Fibroblast of lung (primary cell): Measurements from ENCODE around the gene TMEM8B. TPM values are rescaled to one million over a fixed set of nuclear protein-coding genes. Genes with fewer than 3 reads are reported as not detected.
A peak's percentile ranks its signal among the peaks of the same experiment; 100 is the strongest.

Experiments used
- DNase-seq, 2 donors: peaks; one replicate each; pipeline versions ENCODE4 v3.0.0 to v3.0.0-alpha.2; 2010; ENCODE audit warnings: low read depth in 2 of 2
- H2AFZ ChIP-seq: 2 replicates; pipeline ENCODE4 v1.5.1; 2012; ENCODE audit warnings: low read length, control low read depth, inconsistent platforms
- H3K27ac ChIP-seq: 2 replicates; pipeline ENCODE4 v1.5.1; 2011; ENCODE audit warnings: low read length, control low read depth; ENCODE audit not compliant: insufficient read depth
- H3K27me3 ChIP-seq: 2 replicates; pipeline ENCODE4 v1.5.1; 2011; ENCODE audit warnings: mild to moderate bottlenecking, low read length; ENCODE audit not compliant: control insufficient read depth, insufficient read depth
- H3K36me3 ChIP-seq: 2 replicates; pipeline ENCODE4 v1.5.1; 2011; ENCODE audit warnings: low read length; ENCODE audit not compliant: control insufficient read depth, insufficient read depth
- H3K4me1 ChIP-seq: 2 replicates; pipeline ENCODE4 v1.5.1; 2011; ENCODE audit warnings: low read length; ENCODE audit not compliant: control insufficient read depth, insufficient read depth; ENCODE audit errors: extremely low read depth
- H3K4me2 ChIP-seq: 2 replicates; pipeline ENCODE4 v1.5.1; 2011; ENCODE audit warnings: low read length, control low read depth; ENCODE audit not compliant: insufficient read depth; ENCODE audit errors: extremely low read depth
- H3K4me3 ChIP-seq, 4 experiments: fragments of 200-600 bp in 1 of 4; sonication (generic) in 1 of 4; replicated peaks in 1 of 4; 2 replicates each; pipeline ENCODE4 v1.5.1; 2011 to 2016; ENCODE audit warnings: low read length in 4 of 4, low read depth in 3 of 4, mild to moderate bottlenecking in 3 of 4, control low read depth in 2 of 4, inconsistent platforms in 1 of 4, mixed read lengths in 1 of 4; ENCODE audit not compliant: insufficient read depth in 1 of 4; ENCODE audit errors: control extremely low read depth in 1 of 4
- H3K79me2 ChIP-seq: 2 replicates; pipeline ENCODE4 v1.5.1; 2012; ENCODE audit warnings: mild to moderate bottlenecking, low read length, inconsistent platforms; ENCODE audit not compliant: control insufficient read depth, insufficient read depth
- H3K9ac ChIP-seq: 2 replicates; pipeline ENCODE4 v1.5.1; 2011; ENCODE audit warnings: mild to moderate bottlenecking, low read length, control low read depth; ENCODE audit not compliant: insufficient read depth
- H3K9me3 ChIP-seq: 2 replicates; pipeline ENCODE4 v1.5.1; 2012; ENCODE audit warnings: low read depth, low read length; ENCODE audit not compliant: control insufficient read depth, insufficient read depth
- H4K20me1 ChIP-seq: 2 replicates; pipeline ENCODE4 v1.5.1; 2011; ENCODE audit warnings: low read length; ENCODE audit not compliant: control insufficient read depth, insufficient read depth; ENCODE audit errors: extremely low read depth
- EZH2 ChIP-seq: IDR thresholded peaks from 2 replicates; pipeline ENCODE4 v1.5.1; 2012; ENCODE audit warnings: low read length, control low read depth, mild to moderate bottlenecking; ENCODE audit errors: missing control alignments
- polyA plus RNA-seq, 2 donors: library from polyadenylated mRNA; depleted of rRNA in 1 of 2; stranded (reverse) in 1 of 2; unstranded in 1 of 2; fragments of >200 nt; gene quantifications; 2 replicates each; pipeline ENCODE4 v1.2.1, GENCODE V29; 2011 to 2012; ENCODE audit warnings: missing spikeins in 1 of 2
- total RNA-seq: library from RNA; depleted of rRNA; stranded (reverse); fragments of >200 nt; gene quantifications from 2 replicates; pipeline ENCODE4 v1.2.1, GENCODE V29; 2014
- TF ChIP-seq, protein P1 (sequence below), 2 donors: IDR thresholded peaks in 1 of 2; conservative IDR thresholded peaks in 1 of 2; 1 replicate in 1 of 2; 2 replicates in 1 of 2; pipeline ENCODE4 v1.5.1; 2011 to 2012; ENCODE audit warnings: low read length in 2 of 2, control low read depth in 1 of 2, inconsistent platforms in 1 of 2, low read depth in 1 of 2, mild to moderate bottlenecking in 1 of 2

Gene TMEM8B
- total and polyA plus RNA-seq, 2 donors (not counting 1 experiment from before 2014, with no cell fraction given), result 2.7 to 3.0 TPM

DNA sequence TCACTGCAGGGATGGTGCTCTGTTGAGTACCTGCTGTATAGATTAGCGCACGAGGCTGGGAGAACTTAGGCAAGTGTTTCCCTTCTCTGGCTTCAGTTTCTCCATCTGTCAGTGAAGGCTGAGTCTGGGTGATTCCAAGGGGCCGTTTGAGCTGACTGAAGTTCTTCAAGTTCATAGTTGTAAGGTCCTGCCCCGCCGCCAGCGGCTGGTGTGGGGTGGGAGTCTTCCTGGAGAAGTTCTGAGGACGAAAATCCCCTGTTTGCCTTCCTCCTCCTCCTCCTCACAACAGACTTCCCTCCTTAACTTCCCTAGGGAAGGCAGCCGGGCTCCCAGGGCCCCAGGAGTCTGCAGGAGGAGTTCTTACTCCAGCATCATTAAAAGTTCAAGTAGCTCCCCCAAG, 75.3 kb downstream of the TMEM8B start:
- H3K4me2 ChIP-seq, result no peak overlapping the region
- no peaks in the 10 kb centered on the region for H3K9me3 ChIP-seq
- no peaks in the 10 kb centered on the region for H3K36me3 ChIP-seq
- H4K20me1 ChIP-seq, result no peaks in the 10 kb centered on the region
- no peaks in the 10 kb centered on the region for H3K79me2 ChIP-seq
- H3K27ac ChIP-seq, result no peak overlapping the region
- no peaks in the 10 kb centered on the region for H3K27me3 ChIP-seq
- TF ChIP-seq EZH2, result no peak
- TF ChIP-seq, protein P1, sequence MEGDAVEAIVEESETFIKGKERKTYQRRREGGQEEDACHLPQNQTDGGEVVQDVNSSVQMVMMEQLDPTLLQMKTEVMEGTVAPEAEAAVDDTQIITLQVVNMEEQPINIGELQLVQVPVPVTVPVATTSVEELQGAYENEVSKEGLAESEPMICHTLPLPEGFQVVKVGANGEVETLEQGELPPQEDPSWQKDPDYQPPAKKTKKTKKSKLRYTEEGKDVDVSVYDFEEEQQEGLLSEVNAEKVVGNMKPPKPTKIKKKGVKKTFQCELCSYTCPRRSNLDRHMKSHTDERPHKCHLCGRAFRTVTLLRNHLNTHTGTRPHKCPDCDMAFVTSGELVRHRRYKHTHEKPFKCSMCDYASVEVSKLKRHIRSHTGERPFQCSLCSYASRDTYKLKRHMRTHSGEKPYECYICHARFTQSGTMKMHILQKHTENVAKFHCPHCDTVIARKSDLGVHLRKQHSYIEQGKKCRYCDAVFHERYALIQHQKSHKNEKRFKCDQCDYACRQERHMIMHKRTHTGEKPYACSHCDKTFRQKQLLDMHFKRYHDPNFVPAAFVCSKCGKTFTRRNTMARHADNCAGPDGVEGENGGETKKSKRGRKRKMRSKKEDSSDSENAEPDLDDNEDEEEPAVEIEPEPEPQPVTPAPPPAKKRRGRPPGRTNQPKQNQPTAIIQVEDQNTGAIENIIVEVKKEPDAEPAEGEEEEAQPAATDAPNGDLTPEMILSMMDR (conservative IDR thresholded peaks at IDR 0.05 in 1 of 2, IDR thresholded peaks at IDR 0.05 in 1 of 2; ENCODE audit: low read depth in 1 of 2, low read length in 2 of 2), result no peak
- no peak for DNase-seq
- H3K4me3 ChIP-seq, result no peak overlapping the region
- peaks cover 41% of the 10 kb centered on the region for H3K4me1 ChIP-seq
- no peak overlapping the region for H2AFZ ChIP-seq
- no peak overlapping the region for H3K9ac ChIP-seq

DNA sequence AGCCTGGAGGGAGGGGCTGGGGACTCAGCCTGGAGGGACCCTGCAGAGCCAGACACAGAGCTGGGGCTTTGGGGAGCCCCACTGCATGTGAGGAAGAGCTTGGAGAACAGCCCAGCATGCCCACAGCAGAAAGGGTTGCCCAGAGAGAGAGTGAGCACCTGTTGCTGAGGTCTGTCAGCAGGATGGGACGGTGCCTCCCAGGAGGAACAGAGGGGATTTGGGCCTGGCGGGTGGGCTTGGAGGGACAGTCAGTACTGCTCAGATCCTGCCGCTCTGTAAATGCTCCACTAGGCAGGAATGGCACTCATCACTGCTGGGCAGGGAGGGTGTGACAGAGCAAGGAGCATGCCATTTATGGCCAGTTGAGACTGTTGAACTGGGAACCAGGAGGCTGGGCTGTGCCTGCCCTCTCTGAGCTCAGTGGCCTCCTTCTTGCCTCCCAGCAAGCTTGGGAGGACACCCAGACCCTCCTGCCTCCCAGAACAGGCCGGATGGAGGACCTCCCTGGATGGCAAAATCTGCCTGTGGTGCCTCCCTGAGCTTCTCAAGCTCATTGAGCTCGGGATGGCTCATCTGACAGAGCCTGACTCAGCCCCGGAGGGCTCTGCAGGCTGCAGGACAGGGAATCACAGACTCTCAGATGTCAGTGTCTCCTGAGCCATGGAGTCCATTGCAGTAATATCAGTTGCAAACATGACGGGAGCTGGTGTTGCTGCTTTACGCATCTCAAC, 76.2 kb downstream of the TMEM8B start:
- H4K20me1 ChIP-seq, result no peaks in the 10 kb centered on the region
- peaks cover 45% of the 10 kb centered on the region for H3K4me1 ChIP-seq
- no peaks in the 10 kb centered on the region for H3K9me3 ChIP-seq
- no peaks in the 10 kb centered on the region for H3K79me2 ChIP-seq
- peak overlapping the region; percentile 95 for H3K27ac ChIP-seq
- no peaks in the 10 kb centered on the region for H3K36me3 ChIP-seq
- peak in 1 of 2 donors; percentile 65 for DNase-seq
- H3K4me3 ChIP-seq, result no peak overlapping the region
- H3K4me2 ChIP-seq, result peak overlapping the region; percentile 80
- H2AFZ ChIP-seq, result peak overlapping the region; percentile 43
- TF ChIP-seq, protein P1 (conservative IDR thresholded peaks at IDR 0.05 in 1 of 2, IDR thresholded peaks at IDR 0.05 in 1 of 2; ENCODE audit: low read depth in 1 of 2, low read length in 2 of 2), result no peak
- TF ChIP-seq EZH2, result no peak
- H3K9ac ChIP-seq, result no peak overlapping the region
- no peaks in the 10 kb centered on the region for H3K27me3 ChIP-seq

DNA sequence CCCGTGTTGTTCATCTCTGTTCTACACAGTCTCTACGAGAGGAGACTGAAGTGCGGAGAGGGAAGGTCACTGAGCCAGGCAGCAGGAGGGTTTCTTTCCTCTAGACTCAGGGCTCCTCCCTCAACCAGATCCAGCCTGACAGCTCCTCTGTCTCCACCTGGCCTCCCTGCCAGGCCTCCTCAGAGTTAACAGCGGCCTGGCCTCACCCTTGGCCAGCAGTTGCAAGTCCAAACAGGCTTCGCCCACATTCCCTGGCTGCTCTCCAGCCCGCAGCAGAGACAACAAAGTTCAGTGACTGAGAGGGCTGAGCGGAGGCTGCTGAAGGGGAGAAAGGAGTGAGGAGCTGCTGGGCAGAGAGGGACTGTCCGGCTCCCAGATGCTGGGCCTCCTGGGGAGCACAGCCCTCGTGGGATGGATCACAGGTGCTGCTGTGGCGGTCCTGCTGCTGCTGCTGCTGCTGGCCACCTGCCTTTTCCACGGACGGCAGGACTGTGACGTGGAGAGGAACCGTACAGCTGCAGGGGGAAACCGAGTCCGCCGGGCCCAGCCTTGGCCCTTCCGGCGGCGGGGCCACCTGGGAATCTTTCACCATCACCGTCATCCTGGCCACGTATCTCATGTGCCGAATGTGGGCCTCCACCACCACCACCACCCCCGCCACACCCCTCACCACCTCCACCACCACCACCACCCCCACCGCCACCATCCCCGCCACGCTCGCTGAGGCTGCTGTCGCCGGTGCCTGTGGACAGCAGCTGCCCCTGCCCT, 77.1 kb downstream of the TMEM8B start, which contains the start of gene HRCT1:
HRCT1 (plus strand) TSS at position 291 of the 768 bp plus-strand sequence; CDS start at position 377, 86 bp downstream.
- TF ChIP-seq, protein P1 (conservative IDR thresholded peaks at IDR 0.05 in 1 of 2, IDR thresholded peaks at IDR 0.05 in 1 of 2; ENCODE audit: low read depth in 1 of 2, low read length in 2 of 2), result no peak
- TF ChIP-seq EZH2, result no peak
- DNase-seq, result peak; percentile 97 to 98
- H3K36me3 ChIP-seq, result no peaks in the 10 kb centered on the region
- peak within 1 kb of the TSS; percentile 43 for H2AFZ ChIP-seq
- H3K9ac ChIP-seq, result peak within 1 kb of the TSS; percentile 34
- H3K27me3 ChIP-seq, result no peaks in the 10 kb centered on the region
- H3K4me1 ChIP-seq, result peaks cover 45% of the 10 kb centered on the region
- H3K9me3 ChIP-seq, result no peaks in the 10 kb centered on the region
- H3K4me3 ChIP-seq, result peak within 1 kb of the TSS in 2 of 4 experiments; percentile 21 to 32
- peak within 1 kb of the TSS; percentile 90 for H3K4me2 ChIP-seq
- no peaks in the 10 kb centered on the region for H3K79me2 ChIP-seq
- peak within 1 kb of the TSS; percentile 95 for H3K27ac ChIP-seq
- no peaks in the 10 kb centered on the region for H4K20me1 ChIP-seq
